Measurements from ENCODE around the gene ZNF79.
"Not testable (repeated sequence)": the region's sequence is repeated elsewhere in the genome, so short reads cannot be mapped to it uniquely, and the experiment has no call there.

The ZNF79 gene

GRCh38 chr9:127458921-127459320 lies 34.7 kb downstream of the ZNF79 start:
- no peak for DNase-seq

- DNase-seq: no peak
These were observed 39.2 kb downstream of the ZNF79 start for GRCh38 chr9:127463382-127463781.

- no peak for DNase-seq
These were observed 39.7 kb downstream of the ZNF79 start for GRCh38 chr9:127463911-127464310.

GRCh38 chr9:127466407-127466917 lies 42.3 kb downstream of the ZNF79 start:
- not testable (repeated sequence) for DNase-seq

- DNase-seq: no peak
These were observed 43.4 kb downstream of the ZNF79 start for GRCh38 chr9:127467621-127468020.

- DNase-seq: no peak
These were observed 46.5 kb downstream of the ZNF79 start for GRCh38 chr9:127470662-127471061.

- no peak for DNase-seq
These were observed 49.3 kb downstream of the ZNF79 start for GRCh38 chr9:127473501-127473900.

GRCh38 chr9:127473932-127474331 lies 49.8 kb downstream of the ZNF79 start:
- no peak for DNase-seq

- no peak for DNase-seq
These were observed 50.4 kb downstream of the ZNF79 start for GRCh38 chr9:127474592-127474991.

GRCh38 chr9:127479507-127480081 lies 55.4 kb downstream of the ZNF79 start:
- DNase-seq: no peak

GRCh38 chr9:127482662-127483061 lies 58.5 kb downstream of the ZNF79 start:
- DNase-seq: no peak

- no peak for DNase-seq
These were observed 61.8 kb downstream of the ZNF79 start for GRCh38 chr9:127485995-127486394.

GRCh38 chr9:127488946-127489345 lies 64.8 kb downstream of the ZNF79 start:
- DNase-seq: no peak

GRCh38 chr9:127489471-127490115 lies 65.4 kb downstream of the ZNF79 start:
- DNase-seq: no peak

- DNase-seq: no peak
These were observed 66.5 kb downstream of the ZNF79 start for GRCh38 chr9:127490535-127491230.

- DNase-seq: no peak
These were observed 67.3 kb downstream of the ZNF79 start for GRCh38 chr9:127491516-127491915.

GRCh38 chr9:127492616-127493015 lies 68.4 kb downstream of the ZNF79 start:
- DNase-seq: no peak

GRCh38 chr9:127493592-127494303 lies 69.6 kb downstream of the ZNF79 start:
- DNase-seq: no peak

GRCh38 chr9:127494304-127494702 lies 70.1 kb downstream of the ZNF79 start:
- no peak for DNase-seq

Measured in activated CD4-positive, alpha-beta T cell treated with anti-CD3 and anti-CD28 coated beads, Interleukin-2, amount 50 U/mL, for 1 hour (primary cell).